H1 (cell line): ENCODE results near the gene COL4A1. TPM values are rescaled to one million over a fixed set of nuclear protein-coding genes. Genes with fewer than 3 reads are reported as not detected.

Experiments used
- CTCF ChIA-PET: fragments of 300-600 bp; sonication (Branson Sonifier 250); formaldehyde crosslinking; loops from one replicate; lab custom pipeline; 2021; ENCODE audit not compliant: partially characterized antibody; lab: Charles Lee
- POLR2A ChIA-PET: fragments of 300-600 bp; sonication (Branson Sonifier 250); formaldehyde crosslinking; loops from one replicate; lab custom pipeline; 2021; ENCODE audit warnings: inconsistent platforms; ENCODE audit not compliant: partially characterized antibody; lab: Charles Lee
- DNase-seq, 2 experiments: peaks; one replicate each; pipeline versions ENCODE4 v3.0.0 to v3.0.0-alpha.2; 2010 to 2022; ENCODE audit warnings: low spot score in 2 of 2, low read depth in 1 of 2, mixed read lengths in 1 of 2
- FAIRE-seq: peaks from 2 replicates; lab custom pipeline; 2011; peaks lifted over from hg19 to GRCh38; lab: Jason Lieb, UNC
- H2AFZ ChIP-seq: 2 replicates; pipeline ENCODE4 v1.8.1; 2012; ENCODE audit warnings: low read length, inconsistent platforms
- H2AK5ac ChIP-seq: 2 replicates; pipeline ENCODE4 v1.6.1; 2013; ENCODE audit warnings: low read depth, low read length
- H2BK120ac ChIP-seq: replicated peaks from 2 replicates; pipeline ENCODE3; 2013; ENCODE audit warnings: low read depth, low read length, inconsistent platforms
- H2BK12ac ChIP-seq: 2 replicates; pipeline ENCODE4 v1.6.1; 2013; ENCODE audit warnings: low read depth, low read length
- H2BK15ac ChIP-seq: 2 replicates; pipeline ENCODE4 v1.6.1; 2013; ENCODE audit warnings: low read length
- H2BK20ac ChIP-seq: 2 replicates; pipeline ENCODE4 v1.6.1; 2013; ENCODE audit warnings: low read length
- H2BK5ac ChIP-seq: 2 replicates; pipeline ENCODE4 v1.6.1; 2013; ENCODE audit warnings: low read depth, low read length
- H3K14ac ChIP-seq: 2 replicates; pipeline ENCODE4 v1.6.1; 2013; ENCODE audit warnings: inconsistent platforms; ENCODE audit not compliant: insufficient read length
- H3K18ac ChIP-seq: 2 replicates; pipeline ENCODE4 v1.6.1; 2013; ENCODE audit warnings: low read length; ENCODE audit errors: extremely low read depth
- H3K23ac ChIP-seq: 2 replicates; pipeline ENCODE4 v1.6.1; 2013; ENCODE audit warnings: inconsistent platforms; ENCODE audit not compliant: insufficient read length
- H3K23me2 ChIP-seq: 2 replicates; pipeline ENCODE4 v1.6.1; 2013; ENCODE audit warnings: low read depth, low read length
- H3K27ac ChIP-seq: 2 replicates; pipeline ENCODE4 v1.6.1; 2011; ENCODE audit warnings: low read depth, low read length, inconsistent platforms
- H3K27me3 ChIP-seq, 4 experiments: replicated peaks in 1 of 4; 1 replicate in 1 of 4; 2 replicates in 3 of 4; pipeline versions ENCODE4 v1.6.1 to v1.8.1; 2011 to 2013; ENCODE audit warnings: low read length in 3 of 4, mild to moderate bottlenecking in 3 of 4, inconsistent platforms in 2 of 4, mixed read lengths in 2 of 4, moderate library complexity in 1 of 4; ENCODE audit not compliant: control insufficient read depth in 3 of 4, insufficient read depth in 3 of 4; ENCODE audit errors: extremely low read depth in 1 of 4
- H3K36me3 ChIP-seq, 4 experiments: 2 replicates each; pipeline versions ENCODE4 v1.6.1 to v1.8.1; 2011 to 2013; ENCODE audit warnings: mild to moderate bottlenecking in 4 of 4, low read length in 3 of 4, moderate library complexity in 2 of 4, control low read depth in 1 of 4, inconsistent platforms in 1 of 4; ENCODE audit not compliant: insufficient read depth in 4 of 4, control insufficient read depth in 2 of 4
- H3K4ac ChIP-seq: replicated peaks from 2 replicates; pipeline ENCODE3; 2013; ENCODE audit warnings: low read length, low read depth, mixed read lengths, inconsistent platforms; ENCODE audit not compliant: insufficient read length
- H3K4me1 ChIP-seq, 4 experiments: replicated peaks in 1 of 4; 1 replicate in 1 of 4; 2 replicates in 3 of 4; pipeline versions ENCODE4 v1.6.1 to v1.8.1; 2011 to 2013; ENCODE audit warnings: low read length in 3 of 4, inconsistent platforms in 2 of 4, mixed read lengths in 1 of 4; ENCODE audit not compliant: insufficient read depth in 4 of 4, control insufficient read depth in 3 of 4
- H3K4me2 ChIP-seq, 2 experiments: 2 replicates each; pipeline versions ENCODE4 v1.6.1 to v1.8.1; 2011 to 2013; ENCODE audit warnings: low read depth in 2 of 2, low read length in 2 of 2, control low read depth in 1 of 2, inconsistent platforms in 1 of 2, mild to moderate bottlenecking in 1 of 2; ENCODE audit not compliant: insufficient read depth in 1 of 2
- H3K4me3 ChIP-seq, 4 experiments: fragments of 200-600, 300-600 bp in 1 of 4; sonication (generic), shearing (Covaris generic), sonication (Bioruptor Twin) in 1 of 4; 2 replicates each; pipeline versions ENCODE4 v1.5.1 to v1.8.1; 2011 to 2016; ENCODE audit warnings: low read length in 4 of 4, low read depth in 3 of 4, control low read depth in 2 of 4, inconsistent platforms in 2 of 4, mild to moderate bottlenecking in 2 of 4, mixed read lengths in 1 of 4, moderate library complexity in 1 of 4; ENCODE audit not compliant: insufficient read depth in 2 of 4; ENCODE audit errors: extremely low read depth in 1 of 4
- H3K56ac ChIP-seq: replicated peaks from 2 replicates; pipeline ENCODE3; 2013; ENCODE audit warnings: low read depth, mild to moderate bottlenecking, mixed read lengths, low read length, inconsistent platforms; ENCODE audit not compliant: insufficient read length
- H3K79me1 ChIP-seq: 2 replicates; pipeline ENCODE4 v1.6.1; 2013; ENCODE audit warnings: low read depth, low read length, control low read depth
- H3K79me2 ChIP-seq, 2 experiments: 2 replicates each; pipeline versions ENCODE4 v1.6.1 to v1.8.1; 2012 to 2013; ENCODE audit warnings: low read length in 2 of 2, mild to moderate bottlenecking in 2 of 2, inconsistent platforms in 1 of 2; ENCODE audit not compliant: insufficient read depth in 2 of 2, control insufficient read depth in 1 of 2
- H3K9ac ChIP-seq, 4 experiments: replicated peaks in 1 of 4; 1 replicate in 1 of 4; 2 replicates in 3 of 4; pipeline versions ENCODE4 v1.6.1 to v1.8.1; 2011 to 2013; ENCODE audit warnings: low read depth in 3 of 4, low read length in 3 of 4, control low read depth in 2 of 4, mild to moderate bottlenecking in 2 of 4, moderate library complexity in 2 of 4, inconsistent platforms in 1 of 4; ENCODE audit errors: extremely low read depth in 1 of 4
- H3K9me3 ChIP-seq, 2 experiments: 2 replicates each; pipeline versions ENCODE4 v1.6.1 to v1.8.1; 2012 to 2013; ENCODE audit warnings: mild to moderate bottlenecking in 2 of 2, moderate library complexity in 2 of 2, control low read depth in 1 of 2, inconsistent platforms in 1 of 2, low read depth in 1 of 2, low read length in 1 of 2, mixed read lengths in 1 of 2; ENCODE audit not compliant: insufficient read depth in 2 of 2
- H4K20me1 ChIP-seq, 2 experiments: replicated peaks in 1 of 2; 2 replicates each; pipeline versions ENCODE3 to v1.8.1; 2011 to 2013; ENCODE audit warnings: inconsistent platforms in 2 of 2, low read length in 2 of 2, mild to moderate bottlenecking in 1 of 2; ENCODE audit not compliant: insufficient read depth in 2 of 2, control insufficient read depth in 1 of 2
- H4K5ac ChIP-seq: 2 replicates; pipeline ENCODE4 v1.6.1; 2013; ENCODE audit warnings: low read length, low read depth, mixed read lengths, inconsistent platforms; ENCODE audit not compliant: insufficient read length
- H4K8ac ChIP-seq: 2 replicates; pipeline ENCODE4 v1.8.0; 2013; ENCODE audit warnings: mild to moderate bottlenecking, moderate library complexity, low read length, inconsistent platforms; ENCODE audit not compliant: insufficient read depth; ENCODE audit errors: extremely low read depth
- H4K91ac ChIP-seq: replicated peaks from 2 replicates; pipeline ENCODE3; 2013; ENCODE audit warnings: low read length, mixed read lengths, inconsistent platforms; ENCODE audit not compliant: insufficient read length
- ASH2L ChIP-seq: fragments of 200-600, 300-600 bp; sonication (generic); IDR thresholded peaks from one replicate; pipeline ENCODE4 v1.7.1; 2017; ENCODE audit warnings: low read length
- BACH1 ChIP-seq: IDR thresholded peaks from 2 replicates; pipeline ENCODE4 v1.6.1; 2012; ENCODE audit warnings: low read length, improper control_type of control experiment
- BCL11A ChIP-seq, 2 experiments: IDR thresholded peaks; one replicate each; pipeline ENCODE4 v1.6.1; 2011; ENCODE audit warnings: low read depth in 2 of 2, low read length in 2 of 2, mild to moderate bottlenecking in 2 of 2
- CBX5 ChIP-seq: fragments of 300-800, 300-1000 bp; sonication (generic); IDR thresholded peaks from 2 replicates; pipeline ENCODE4 v1.7.1; 2016; ENCODE audit warnings: antibody characterized with exemption, low read length, low read depth
- CBX8 ChIP-seq: fragments of 300-800, 300-1000 bp; sonication (generic); IDR thresholded peaks from 2 replicates; pipeline ENCODE4 v1.7.1; 2016; ENCODE audit warnings: low read depth, low read length, borderline replicate concordance
- CHD1 ChIP-seq: IDR thresholded peaks from 2 replicates; pipeline ENCODE4 v1.6.1; 2012; ENCODE audit warnings: low read depth, low read length, improper control_type of control experiment
- NANOG ChIP-seq: IDR thresholded peaks from 2 replicates; pipeline ENCODE4 v1.6.1; 2011; ENCODE audit warnings: low read length, low read depth, mild to moderate bottlenecking, inconsistent platforms; ENCODE audit not compliant: insufficient read depth, poor library complexity, severe bottlenecking
- POU5F1 ChIP-seq: IDR thresholded peaks from 2 replicates; pipeline ENCODE4 v1.6.1; 2011; ENCODE audit warnings: low read depth, mild to moderate bottlenecking, low read length, moderate library complexity
- SIN3A ChIP-seq, 2 experiments: IDR thresholded peaks in 1 of 2; conservative IDR thresholded peaks in 1 of 2; 2 replicates each; pipeline ENCODE4 v1.6.1; 2011 to 2012; ENCODE audit warnings: low read length in 2 of 2, improper control_type of control experiment in 1 of 2, low read depth in 1 of 2, mild to moderate bottlenecking in 1 of 2
- TBP ChIP-seq: IDR thresholded peaks from 2 replicates; pipeline ENCODE4 v1.6.1; 2011; ENCODE audit warnings: low read depth, low read length, improper control_type of control experiment
- WGBS, 2 experiments: shearing (Covaris generic) in 1 of 2; methylation state at CpG; one replicate each; pipeline versions ENCODE4 v1.1.6 to v1.1.7; 2013 to 2015; ENCODE audit warnings: low lambda C conversion rate in 2 of 2, mixed read lengths in 2 of 2, inconsistent platforms in 1 of 2, low coverage in 1 of 2, missing lambda C conversion rate in 1 of 2; ENCODE audit not compliant: insufficient replicate concordance in 2 of 2, insufficient coverage in 1 of 2, insufficient read length in 1 of 2; ENCODE audit errors: extremely low coverage in 1 of 2, missing lambda C conversion rate in 1 of 2; 5-methylcytosine and 5-hydroxymethylcytosine counted together
- polyA plus RNA-seq, 7 experiments: library from polyadenylated mRNA; depleted of rRNA in 3 of 7; stranded (reverse) in 5 of 7; unstranded in 2 of 7; fragments of >200 nt in 5 of 7; fragments of 200-250 nt in 2 of 7; gene quantifications; 1 replicate in 5 of 7; 2 replicates in 1 of 7; 4 replicates in 1 of 7; pipeline versions ENCODE4 v1.2.1 to v1.2.3, GENCODE V29; 2011 to 2013; ENCODE audit warnings: missing spikeins in 2 of 7, mixed read lengths in 2 of 7
- total RNA-seq: library from RNA; stranded (reverse); fragmentation: NEBNext Ultra II Directional; extraction: Animal tissue kit (Norgen Biotek cat#: 25700); gene quantifications from 2 replicates; pipeline ENCODE4 v1.2.1, GENCODE V29; 2021
- TF ChIP-seq, protein P1 (sequence below): IDR thresholded peaks from 2 replicates; pipeline ENCODE4 v1.6.1; 2012; ENCODE audit warnings: low read length, inconsistent platforms
- TF ChIP-seq, protein P2 (sequence below): IDR thresholded peaks from 2 replicates; pipeline ENCODE4 v1.6.1; 2011; ENCODE audit warnings: low read depth, mild to moderate bottlenecking, low read length; ENCODE audit not compliant: insufficient read depth

The COL4A1 gene
- total and polyA plus RNA-seq, 2 of the 8 experiments (the other 6 are each of a cell fraction or from before 2014, with no cell fraction given), result 30.7 to 82.0 TPM

GRCh38 chr13:110110783-110111182 is 196.2 kb downstream of the COL4A1 start:
- WGBS, 2 experiments, result 92% methylated on average over 9 of the region's 19 CpGs; no CpG with 5 or more reads in 1 of the 2 experiments
- Histone ChIP-seq H3K56ac (no peak overlapping the region), H2BK5ac (no peak overlapping the region), H2BK20ac (no peak overlapping the region), H4K91ac (no peak overlapping the region), H2BK120ac (no peak overlapping the region), H2BK15ac (no peak overlapping the region), H3K4me2 (no peak overlapping the region), H3K14ac (no peak overlapping the region), H3K27me3 (peaks cover 0 to 7% (median 2%) of the 10 kb centered on the region in 4 experiments; a peak in 3 of 7 replicates), H3K79me2 (no peaks in the 10 kb centered on the region), H3K9me3 (no peaks in the 10 kb centered on the region), H3K9ac (no peak overlapping the region), H3K79me1 (no peaks in the 10 kb centered on the region), H3K4me3 (no peak overlapping the region), H3K27ac (no peak overlapping the region), H3K4me1 (peaks cover 2 to 13% (median 6%) of the 10 kb centered on the region in 4 experiments; a peak in 5 of 7 replicates), H2AK5ac (no peak overlapping the region), H2AFZ (no peak overlapping the region), H3K18ac (no peak overlapping the region), H3K4ac (no peak overlapping the region), H4K20me1 (peaks cover 0 to 5% of the 10 kb centered on the region in 2 experiments), H2BK12ac (no peak overlapping the region), H4K5ac (no peak overlapping the region), H4K8ac (no peak overlapping the region), H3K23me2 (peaks cover 3% of the 10 kb centered on the region; the same call in 1 of the 2 replicates), H3K23ac (no peak overlapping the region), H3K36me3 (no peaks in the 10 kb centered on the region)
- CTCF ChIA-PET, result interaction anchor here (1.0 to 2.8 kb wide), 5 partner anchors 21 to 1149 kb away, joined by 3 to 15 read pairs (median 6); no protein-coding TSS in a partner anchor
- FAIRE-seq (no peak), DNase-seq (no peak)
- POLR2A ChIA-PET, result no interaction called here
- TF ChIP-seq SIN3A (conservative IDR thresholded peaks at IDR 0.05 in 1 of 2, IDR thresholded peaks at IDR 0.05 in 1 of 2; ENCODE audit: low read depth in 1 of 2, low read length in 2 of 2), result no peak
- no peak for TF ChIP-seq POU5F1
- TF ChIP-seq TBP, result no peak
- no peak for TF ChIP-seq CBX8
- TF ChIP-seq NANOG, result no peak
- TF ChIP-seq BACH1, result no peak
- TF ChIP-seq BCL11A (IDR thresholded peaks at IDR 0.05; ENCODE audit: low read depth in 2 of 2, low read length in 2 of 2), result no peak
- TF ChIP-seq CBX5, result no peak
- TF ChIP-seq, protein P1, sequence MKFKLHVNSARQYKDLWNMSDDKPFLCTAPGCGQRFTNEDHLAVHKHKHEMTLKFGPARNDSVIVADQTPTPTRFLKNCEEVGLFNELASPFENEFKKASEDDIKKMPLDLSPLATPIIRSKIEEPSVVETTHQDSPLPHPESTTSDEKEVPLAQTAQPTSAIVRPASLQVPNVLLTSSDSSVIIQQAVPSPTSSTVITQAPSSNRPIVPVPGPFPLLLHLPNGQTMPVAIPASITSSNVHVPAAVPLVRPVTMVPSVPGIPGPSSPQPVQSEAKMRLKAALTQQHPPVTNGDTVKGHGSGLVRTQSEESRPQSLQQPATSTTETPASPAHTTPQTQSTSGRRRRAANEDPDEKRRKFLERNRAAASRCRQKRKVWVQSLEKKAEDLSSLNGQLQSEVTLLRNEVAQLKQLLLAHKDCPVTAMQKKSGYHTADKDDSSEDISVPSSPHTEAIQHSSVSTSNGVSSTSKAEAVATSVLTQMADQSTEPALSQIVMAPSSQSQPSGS, result no peak
- TF ChIP-seq CHD1, result no peak
- TF ChIP-seq, protein P2, sequence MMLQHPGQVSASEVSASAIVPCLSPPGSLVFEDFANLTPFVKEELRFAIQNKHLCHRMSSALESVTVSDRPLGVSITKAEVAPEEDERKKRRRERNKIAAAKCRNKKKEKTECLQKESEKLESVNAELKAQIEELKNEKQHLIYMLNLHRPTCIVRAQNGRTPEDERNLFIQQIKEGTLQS, result no peak
- TF ChIP-seq ASH2L, result no peak
